ENCODE data around the gene RNMT. TPM values are rescaled to one million over a fixed set of nuclear protein-coding genes. Genes with fewer than 3 reads are reported as not detected.

RNMT gene
- 28.9 and 30.1 TPM in 2 replicates for total RNA-seq

GRCh38 chr18:13726232-13726971, at the start of gene RNMT, which contains the start of gene FAM210A:
Gene RNMT, plus strand, starts transcription at chr18:13726673. Its CDS starts 4,845 bp downstream, at chr18:13731518.
Gene FAM210A, minus strand, starts transcription at chr18:13726558. Its CDS starts 44,481 bp downstream, at chr18:13682077.

Other genes with a start within 250 kb of the RNMT start
- gene FAM210A, start 115 bp upstream of the RNMT start, total RNA-seq: 39.8 and 49.6 TPM in 2 replicates
- not detected in 2 replicates for gene MC5R, start 97.5 kb downstream of the RNMT start, total RNA-seq
- not detected in 2 replicates for gene MC2R, start 188.9 kb downstream of the RNMT start, total RNA-seq